ENCODE data around the gene NAA10.

- TF ChIP-seq POLR2A (IDR thresholded peaks at IDR 0.05) = no peak
- TF ChIP-seq, protein P1, sequence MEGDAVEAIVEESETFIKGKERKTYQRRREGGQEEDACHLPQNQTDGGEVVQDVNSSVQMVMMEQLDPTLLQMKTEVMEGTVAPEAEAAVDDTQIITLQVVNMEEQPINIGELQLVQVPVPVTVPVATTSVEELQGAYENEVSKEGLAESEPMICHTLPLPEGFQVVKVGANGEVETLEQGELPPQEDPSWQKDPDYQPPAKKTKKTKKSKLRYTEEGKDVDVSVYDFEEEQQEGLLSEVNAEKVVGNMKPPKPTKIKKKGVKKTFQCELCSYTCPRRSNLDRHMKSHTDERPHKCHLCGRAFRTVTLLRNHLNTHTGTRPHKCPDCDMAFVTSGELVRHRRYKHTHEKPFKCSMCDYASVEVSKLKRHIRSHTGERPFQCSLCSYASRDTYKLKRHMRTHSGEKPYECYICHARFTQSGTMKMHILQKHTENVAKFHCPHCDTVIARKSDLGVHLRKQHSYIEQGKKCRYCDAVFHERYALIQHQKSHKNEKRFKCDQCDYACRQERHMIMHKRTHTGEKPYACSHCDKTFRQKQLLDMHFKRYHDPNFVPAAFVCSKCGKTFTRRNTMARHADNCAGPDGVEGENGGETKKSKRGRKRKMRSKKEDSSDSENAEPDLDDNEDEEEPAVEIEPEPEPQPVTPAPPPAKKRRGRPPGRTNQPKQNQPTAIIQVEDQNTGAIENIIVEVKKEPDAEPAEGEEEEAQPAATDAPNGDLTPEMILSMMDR (IDR thresholded peaks at IDR 0.05 in 8 of 11, conservative IDR thresholded peaks at IDR 0.05 in 3 of 11) = no peak
Measured at GRCh38 chrX:153972368-153973126, 37.7 kb upstream of the NAA10 start, which contains the start of gene TMEM187.

Measured in spleen (tissue), 7 donors.